Endothelial cell of umbilical vein (primary cell): ENCODE data around the gene PNLDC1. TPM values are rescaled to one million over a fixed set of nuclear protein-coding genes. Genes with fewer than 3 reads are reported as not detected.

Experiments
- BruUV-seq: library from RNA; stranded (reverse); fragments of 400-500 nt; replicated peaks from 2 replicates; lab custom pipeline; 2021; lab: Mats Ljungman, UMichigan
- CTCF ChIA-PET: fragments of 300-600, 350-600 bp; sonication (Branson Sonifier 250); formaldehyde crosslinking; loops from one replicate; lab custom pipeline; 2021; ENCODE audit warnings: antibody characterized with exemption, inconsistent platforms; lab: Charles Lee
- POLR2A ChIA-PET: fragments of 300-600, 350-600 bp; sonication (Branson Sonifier 250); formaldehyde crosslinking; loops from one replicate; lab custom pipeline; 2021; ENCODE audit warnings: antibody characterized with exemption, inconsistent platforms; lab: Charles Lee
- DNase-seq: peaks from one replicate; pipeline ENCODE4 v3.0.0-alpha.2; 2011; ENCODE audit warnings: low read depth, low spot score
- FAIRE-seq: peaks from 2 replicates; lab custom pipeline; 2011; peaks lifted over from hg19 to GRCh38; lab: Jason Lieb, UNC
- H2AFZ ChIP-seq: 2 replicates; pipeline ENCODE4 v1.6.0; 2012; ENCODE audit warnings: low read depth, low read length, control low read depth, inconsistent platforms
- H3K27ac ChIP-seq: 2 replicates; pipeline ENCODE4 v1.5.1; 2011; ENCODE audit warnings: low read depth, mild to moderate bottlenecking, control low read depth, low read length, moderate library complexity; ENCODE audit not compliant: insufficient read depth
- H3K27me3 ChIP-seq, 2 experiments: 2 replicates each; pipeline versions ENCODE4 v1.6.0 to v1.6.1; 2011; ENCODE audit warnings: low read length in 2 of 2, mixed read lengths in 1 of 2; ENCODE audit not compliant: control insufficient read depth in 2 of 2, insufficient read depth in 2 of 2
- H3K36me3 ChIP-seq, 2 experiments: 2 replicates in 1 of 2; 3 replicates in 1 of 2; pipeline ENCODE4 v1.5.1; 2011; ENCODE audit warnings: low read length in 2 of 2, mild to moderate bottlenecking in 1 of 2, moderate library complexity in 1 of 2; ENCODE audit not compliant: control insufficient read depth in 2 of 2, insufficient read depth in 2 of 2; ENCODE audit errors: extremely low read depth in 1 of 2
- H3K4me1 ChIP-seq: 3 replicates; pipeline ENCODE4 v1.5.1; 2011; ENCODE audit warnings: mild to moderate bottlenecking, low read length; ENCODE audit not compliant: control insufficient read depth, insufficient read depth; ENCODE audit errors: extremely low read depth
- H3K4me2 ChIP-seq: 2 replicates; pipeline ENCODE4 v1.6.1; 2011; ENCODE audit warnings: low read length, control low read depth, mixed read lengths; ENCODE audit not compliant: insufficient read depth
- H3K4me3 ChIP-seq, 3 experiments: fragments of 200-600 bp in 1 of 3; sonication (generic), shearing (Covaris generic) in 1 of 3; replicated peaks in 1 of 3; 2 replicates each; pipeline ENCODE4 v1.5.1; 2011 to 2016; ENCODE audit warnings: control low read depth in 3 of 3, low read length in 3 of 3, mild to moderate bottlenecking in 2 of 3, inconsistent platforms in 1 of 3, low read depth in 1 of 3, moderate library complexity in 1 of 3; ENCODE audit not compliant: insufficient read depth in 1 of 3
- H3K79me2 ChIP-seq: 2 replicates; pipeline ENCODE4 v1.6.0; 2012; ENCODE audit warnings: low read length, inconsistent platforms; ENCODE audit not compliant: control insufficient read depth, insufficient read depth
- H3K9ac ChIP-seq: replicated peaks from 2 replicates; pipeline ENCODE3; 2011; ENCODE audit warnings: low read length, control low read depth; ENCODE audit not compliant: insufficient read depth; ENCODE audit errors: extremely low read depth
- H3K9me1 ChIP-seq: replicated peaks from 3 replicates; pipeline ENCODE4 v1.6.0; 2011; ENCODE audit warnings: mild to moderate bottlenecking, low read length; ENCODE audit not compliant: control insufficient read depth, insufficient read depth; ENCODE audit errors: extremely low read depth
- H3K9me3 ChIP-seq: replicated peaks from 2 replicates; pipeline ENCODE4 v1.5.1; 2012; ENCODE audit warnings: low read length, inconsistent platforms; ENCODE audit not compliant: control insufficient read depth, insufficient read depth
- H4K20me1 ChIP-seq: replicated peaks from 2 replicates; pipeline ENCODE3; 2011; ENCODE audit warnings: mild to moderate bottlenecking, low read length; ENCODE audit not compliant: control insufficient read depth, insufficient read depth; ENCODE audit errors: extremely low read depth
- EZH2 ChIP-seq: IDR thresholded peaks from 2 replicates; pipeline ENCODE4 v1.6.1; 2012; ENCODE audit warnings: borderline replicate concordance, low read depth, mild to moderate bottlenecking, moderate library complexity, low read length, inconsistent platforms; ENCODE audit not compliant: severe bottlenecking
- FOS ChIP-seq: IDR thresholded peaks from 2 replicates; pipeline ENCODE4 v1.6.1; 2011; ENCODE audit warnings: mild to moderate bottlenecking, low read length, moderate library complexity, borderline replicate concordance; ENCODE audit not compliant: insufficient read depth
- GATA2 ChIP-seq: IDR thresholded peaks from 2 replicates; pipeline ENCODE4 v1.7.0; 2011; ENCODE audit warnings: low read depth, mild to moderate bottlenecking, moderate library complexity, mixed read lengths, low read length; ENCODE audit not compliant: insufficient read length, insufficient read depth
- JUN ChIP-seq: IDR thresholded peaks from 2 replicates; pipeline ENCODE4 v1.6.1; 2011; ENCODE audit warnings: borderline replicate concordance, low read depth; ENCODE audit not compliant: insufficient read length, insufficient read depth
- MAX ChIP-seq: IDR thresholded peaks from 2 replicates; pipeline ENCODE4 v1.6.1; 2011; ENCODE audit not compliant: insufficient read depth, insufficient read length
- MYC ChIP-seq: IDR thresholded peaks from one replicate; pipeline ENCODE4 v1.6.1; 2011; ENCODE audit warnings: mild to moderate bottlenecking, low read depth, low read length
- POLR2A ChIP-seq: IDR thresholded peaks from 2 replicates; pipeline ENCODE4 v1.6.1; 2012; ENCODE audit warnings: low read depth, mild to moderate bottlenecking, control low read depth, low read length
- POLR2AphosphoS5 ChIP-seq: IDR thresholded peaks from 2 replicates; pipeline ENCODE4 v1.6.1; 2012; ENCODE audit warnings: low read depth, mild to moderate bottlenecking, control low read depth, low read length, moderate library complexity; ENCODE audit not compliant: insufficient read depth
- dilution Hi-C: fragments of 300-500 bp; cut with MboI; formaldehyde crosslinking; loops from one replicate; pipeline ENCODE4 v1.15.0; 2019; ENCODE audit warnings: low sequenced_read_pairs; ENCODE audit not compliant: extremely low pct_ligation_motif_present
- intact Hi-C: fragments of 100-400 bp; cut with micrococcal nuclease; formaldehyde crosslinking; loops from one replicate; pipeline ENCODE4 v1.10.0; 2022
- polyA plus RNA-seq, 4 experiments: library from polyadenylated mRNA; depleted of rRNA in 3 of 4; stranded (reverse) in 3 of 4; unstranded in 1 of 4; fragments of >200 nt; gene quantifications; 2 replicates each; pipeline versions ENCODE4 v1.2.1 to v1.2.3, GENCODE V29; 2011 to 2012; ENCODE audit warnings: missing spikeins in 1 of 4
- total RNA-seq: library from RNA; stranded (reverse); gene quantifications from 2 replicates; pipeline ENCODE4 v1.2.3, GENCODE V29; 2021
- TF ChIP-seq, protein P1 (sequence below), 2 donors: IDR thresholded peaks; 1 replicate in 1 of 2; 2 replicates in 1 of 2; pipeline ENCODE4 v1.5.1; 2011; ENCODE audit warnings: low read length in 2 of 2, mild to moderate bottlenecking in 2 of 2, moderate library complexity in 2 of 2, control low read depth in 1 of 2, inconsistent platforms in 1 of 2, low read depth in 1 of 2; ENCODE audit not compliant: insufficient read depth in 1 of 2; ENCODE audit errors: extremely low read depth in 1 of 2

The PNLDC1 gene
- total and polyA plus RNA-seq, 2 donors (not counting 3 experiments of a cell fraction or from before 2014, with no cell fraction given), result not detected

- Histone ChIP-seq H3K4me1 (no peaks in the 10 kb centered on the region), H4K20me1 (no peaks in the 10 kb centered on the region), H3K27me3 (no peaks in the 10 kb centered on the region), H3K9me1 (no peaks in the 10 kb centered on the region), H3K4me2 (no peak overlapping the region), H3K9ac (no peak overlapping the region), H2AFZ (no peak overlapping the region), H3K27ac (no peak overlapping the region), H3K79me2 (no peaks in the 10 kb centered on the region), H3K4me3 (no peak overlapping the region), H3K9me3 (no peaks in the 10 kb centered on the region), H3K36me3 (no peaks in the 10 kb centered on the region)
- BruUV-seq, result no TSS peak
- ChIA-PET CTCF (no interaction called here), POLR2A (no interaction called here)
- FAIRE-seq, result no peak
- dilution Hi-C loops, result no loop called here
- TF ChIP-seq POLR2A (no peak), EZH2 (no peak), POLR2AphosphoS5 (no peak), MAX (no peak), FOS (no peak), MYC (no peak), JUN (no peak), GATA2 (no peak)
- TF ChIP-seq, protein P1, sequence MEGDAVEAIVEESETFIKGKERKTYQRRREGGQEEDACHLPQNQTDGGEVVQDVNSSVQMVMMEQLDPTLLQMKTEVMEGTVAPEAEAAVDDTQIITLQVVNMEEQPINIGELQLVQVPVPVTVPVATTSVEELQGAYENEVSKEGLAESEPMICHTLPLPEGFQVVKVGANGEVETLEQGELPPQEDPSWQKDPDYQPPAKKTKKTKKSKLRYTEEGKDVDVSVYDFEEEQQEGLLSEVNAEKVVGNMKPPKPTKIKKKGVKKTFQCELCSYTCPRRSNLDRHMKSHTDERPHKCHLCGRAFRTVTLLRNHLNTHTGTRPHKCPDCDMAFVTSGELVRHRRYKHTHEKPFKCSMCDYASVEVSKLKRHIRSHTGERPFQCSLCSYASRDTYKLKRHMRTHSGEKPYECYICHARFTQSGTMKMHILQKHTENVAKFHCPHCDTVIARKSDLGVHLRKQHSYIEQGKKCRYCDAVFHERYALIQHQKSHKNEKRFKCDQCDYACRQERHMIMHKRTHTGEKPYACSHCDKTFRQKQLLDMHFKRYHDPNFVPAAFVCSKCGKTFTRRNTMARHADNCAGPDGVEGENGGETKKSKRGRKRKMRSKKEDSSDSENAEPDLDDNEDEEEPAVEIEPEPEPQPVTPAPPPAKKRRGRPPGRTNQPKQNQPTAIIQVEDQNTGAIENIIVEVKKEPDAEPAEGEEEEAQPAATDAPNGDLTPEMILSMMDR (IDR thresholded peaks at IDR 0.05; ENCODE audit: extremely low read depth in 1 of 2, insufficient read depth in 1 of 2, low read depth in 1 of 2, low read length in 2 of 2), result no peak
- DNase-seq, result no peak
- intact Hi-C loops, result no loop called here
These were observed 9.1 kb downstream of the PNLDC1 start for GRCh38 chr6:159809149-159809548.
